AG04449 (cell line): ENCODE data around the gene CSRNP2.

Experiments used
- CTCF ChIA-PET: fragments of 350-600 bp; formaldehyde crosslinking; extraction: SDS; loops from one replicate; lab custom pipeline; 2021; ENCODE audit warnings: antibody characterized with exemption; lab: Yijun Ruan, JAX
- POLR2A ChIA-PET: fragments of 400-600, 350-600 bp; formaldehyde crosslinking; extraction: SDS; loops from one replicate; lab custom pipeline; 2020; ENCODE audit warnings: antibody characterized with exemption, inconsistent platforms; lab: Yijun Ruan, JAX
- DNase-seq: peaks from one replicate; pipeline ENCODE4 v3.0.0-alpha.2; 2010; ENCODE audit warnings: low read depth, low spot score
- H3K4me3 ChIP-seq: 2 replicates; pipeline ENCODE4 v1.5.1; 2011; ENCODE audit warnings: low read depth, mild to moderate bottlenecking, control low read depth, low read length
- TF ChIP-seq, protein P1 (sequence below): IDR thresholded peaks from one replicate; pipeline ENCODE4 v1.5.1; 2011; ENCODE audit warnings: mild to moderate bottlenecking, moderate library complexity, low read length, control low read depth, inconsistent platforms; ENCODE audit not compliant: insufficient read depth; ENCODE audit errors: missing control alignments

CSRNP2 gene

DNA sequence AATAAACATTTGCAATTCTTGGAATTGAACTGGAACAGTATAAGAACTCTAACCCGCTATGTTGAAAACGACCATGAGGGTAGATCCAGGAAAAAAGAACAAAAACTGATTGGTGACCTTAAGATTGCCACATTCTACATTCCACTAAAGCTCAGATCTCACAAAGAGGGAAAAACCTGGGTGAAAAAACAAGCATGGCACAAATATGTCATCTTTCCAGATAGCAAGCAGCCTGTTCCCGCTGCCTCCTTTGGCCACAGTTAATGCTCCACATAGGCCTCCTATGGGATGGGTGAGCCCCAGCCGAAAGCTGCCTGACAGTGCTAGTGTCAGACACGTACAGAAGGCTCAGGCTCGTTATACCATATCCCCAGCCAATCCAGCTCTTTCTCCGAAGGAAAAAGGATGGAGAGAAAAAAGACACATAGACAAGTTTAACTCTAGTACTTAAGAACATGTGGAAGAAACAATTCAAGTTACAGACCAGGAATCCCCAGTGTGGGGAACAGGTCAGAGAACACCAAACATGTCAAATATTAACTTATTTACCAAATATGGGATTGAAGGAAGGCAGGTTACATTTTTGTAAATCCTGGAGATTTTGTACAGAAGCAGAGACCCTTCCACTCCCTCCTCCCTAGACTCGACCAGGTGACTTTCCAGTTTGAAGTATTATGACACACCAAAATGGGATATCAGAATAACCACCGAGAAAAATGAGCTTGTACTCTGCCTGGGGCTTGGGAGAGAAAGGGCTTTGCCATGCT is 20.6 kb downstream of the CSRNP2 start:
- CTCF ChIA-PET: interaction anchor here (1.0 to 2.0 kb wide), 5 partner anchors 8 to 289 kb away, joined by 3 to 6 read pairs (median 4); no protein-coding TSS in a partner anchor

DNA sequence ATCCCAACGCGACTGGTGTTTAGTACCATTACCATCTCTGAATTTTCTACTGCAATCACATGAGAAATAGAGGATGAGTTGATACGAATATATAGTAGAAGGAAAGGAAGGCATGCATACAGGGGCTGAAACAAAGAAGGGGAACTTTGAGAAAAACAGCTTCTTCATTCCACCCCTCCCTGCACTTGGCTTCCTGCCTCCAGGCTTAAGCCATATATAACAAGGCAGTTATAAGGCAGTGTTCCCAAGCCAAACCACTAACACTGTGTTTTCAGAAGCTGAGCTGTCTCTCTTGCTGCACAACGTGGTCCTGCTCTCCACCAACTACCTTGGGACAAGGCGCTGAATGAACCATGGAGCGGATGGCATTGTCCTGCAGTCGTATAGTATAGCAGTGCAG is 24.3 kb downstream of the CSRNP2 start:
- POLR2A ChIA-PET: no interaction called here
- TF ChIP-seq, protein P1, sequence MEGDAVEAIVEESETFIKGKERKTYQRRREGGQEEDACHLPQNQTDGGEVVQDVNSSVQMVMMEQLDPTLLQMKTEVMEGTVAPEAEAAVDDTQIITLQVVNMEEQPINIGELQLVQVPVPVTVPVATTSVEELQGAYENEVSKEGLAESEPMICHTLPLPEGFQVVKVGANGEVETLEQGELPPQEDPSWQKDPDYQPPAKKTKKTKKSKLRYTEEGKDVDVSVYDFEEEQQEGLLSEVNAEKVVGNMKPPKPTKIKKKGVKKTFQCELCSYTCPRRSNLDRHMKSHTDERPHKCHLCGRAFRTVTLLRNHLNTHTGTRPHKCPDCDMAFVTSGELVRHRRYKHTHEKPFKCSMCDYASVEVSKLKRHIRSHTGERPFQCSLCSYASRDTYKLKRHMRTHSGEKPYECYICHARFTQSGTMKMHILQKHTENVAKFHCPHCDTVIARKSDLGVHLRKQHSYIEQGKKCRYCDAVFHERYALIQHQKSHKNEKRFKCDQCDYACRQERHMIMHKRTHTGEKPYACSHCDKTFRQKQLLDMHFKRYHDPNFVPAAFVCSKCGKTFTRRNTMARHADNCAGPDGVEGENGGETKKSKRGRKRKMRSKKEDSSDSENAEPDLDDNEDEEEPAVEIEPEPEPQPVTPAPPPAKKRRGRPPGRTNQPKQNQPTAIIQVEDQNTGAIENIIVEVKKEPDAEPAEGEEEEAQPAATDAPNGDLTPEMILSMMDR: no peak
- CTCF ChIA-PET: no interaction called here
- no peak overlapping the region for H3K4me3 ChIP-seq
- DNase-seq: no peak

More for the DNA sequence above, 20.6 kb downstream of the CSRNP2 start:
- no peak for DNase-seq
- POLR2A ChIA-PET: interaction anchor here (0.6 to 1.0 kb wide), 2 partner anchors 8 to 566 kb away, joined by 3 read pairs; no protein-coding TSS in a partner anchor
- TF ChIP-seq, protein P1: no peak
- no peak overlapping the region for H3K4me3 ChIP-seq

DNA sequence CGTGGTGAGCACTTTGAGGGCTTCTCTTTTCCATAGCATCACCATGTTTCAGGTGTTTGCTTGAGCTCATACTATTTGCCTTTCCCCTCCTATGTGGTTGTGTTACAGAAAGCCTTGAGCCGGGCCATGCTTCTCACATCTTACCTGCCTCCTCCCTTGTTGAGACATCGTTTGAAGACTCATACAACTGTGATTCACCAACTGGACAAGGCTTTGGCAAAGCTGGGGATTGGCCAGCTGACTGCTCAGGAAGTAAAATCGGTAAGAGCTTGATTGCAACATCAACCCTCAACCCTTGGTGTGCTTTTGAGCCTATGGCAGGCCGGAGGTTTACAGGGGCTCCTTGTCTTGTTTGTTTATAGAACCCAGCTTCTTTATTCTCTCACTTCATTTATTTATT is 27.2 kb downstream of the CSRNP2 start:
- DNase-seq: no peak
- H3K4me3 ChIP-seq: no peak overlapping the region
- ChIA-PET POLR2A (no interaction called here), CTCF (interaction anchor here (1.0 to 1.2 kb wide), 3 partner anchors 9 to 291 kb away, joined by 4 to 6 read pairs (median 4); no protein-coding TSS in a partner anchor)
- TF ChIP-seq, protein P1: no peak

DNA sequence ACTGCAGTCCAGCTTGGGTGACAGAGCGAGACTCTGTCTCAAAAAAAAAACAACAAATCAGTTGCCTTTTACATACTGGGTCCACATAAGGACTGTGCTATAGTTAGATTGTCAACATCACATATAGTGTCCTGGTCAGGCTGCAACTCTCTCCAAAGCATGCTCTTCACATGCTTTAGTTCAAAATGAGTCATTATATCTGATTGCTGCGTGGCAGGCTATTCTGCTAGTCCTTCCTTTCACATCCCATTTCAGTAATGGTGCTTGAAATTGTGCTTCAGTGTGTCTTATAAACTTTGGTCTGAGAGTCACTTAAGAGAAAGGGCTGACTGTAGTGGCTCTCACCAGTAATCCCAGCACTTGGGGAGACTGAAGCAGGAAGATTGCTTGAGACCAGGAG is 28.3 kb downstream of the CSRNP2 start:
- TF ChIP-seq, protein P1: no peak
- POLR2A ChIA-PET: interaction anchor here (1.2 kb wide), 1 partner anchor 8 kb away, joined by 3 read pairs; no protein-coding TSS in a partner anchor
- CTCF ChIA-PET: interaction anchor here (1.2 kb wide), 1 partner anchor 287 kb away, joined by 5 read pairs; no protein-coding TSS in a partner anchor
- no peak overlapping the region for H3K4me3 ChIP-seq
- DNase-seq: no peak

DNA sequence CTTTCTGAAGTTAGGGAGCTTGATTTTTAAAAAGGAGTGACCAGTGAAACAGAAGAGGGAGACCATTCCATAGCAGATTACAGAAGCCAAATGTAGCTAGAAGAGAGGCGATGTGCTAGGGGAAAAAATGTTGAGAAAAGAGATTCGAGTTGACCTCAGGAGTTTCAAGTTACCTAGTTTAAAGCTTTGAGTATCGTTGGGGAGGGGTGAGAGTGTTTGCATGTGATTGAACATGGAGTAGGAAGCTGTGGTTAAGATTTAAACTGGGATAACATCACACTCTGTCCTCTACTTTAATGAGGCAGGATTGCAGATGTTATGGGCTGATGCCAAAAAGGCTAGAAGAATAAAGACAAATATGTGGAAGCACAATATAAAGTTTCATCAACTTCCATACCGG is 31.6 kb downstream of the CSRNP2 start:
- DNase-seq: no peak
- H3K4me3 ChIP-seq: no peak overlapping the region
- POLR2A ChIA-PET: no interaction called here
- TF ChIP-seq, protein P1: no peak
- CTCF ChIA-PET: interaction anchor here (0.6 to 2.0 kb wide), 5 partner anchors 8 to 287 kb away, joined by 3 to 5 read pairs (median 3); no protein-coding TSS in a partner anchor

DNA sequence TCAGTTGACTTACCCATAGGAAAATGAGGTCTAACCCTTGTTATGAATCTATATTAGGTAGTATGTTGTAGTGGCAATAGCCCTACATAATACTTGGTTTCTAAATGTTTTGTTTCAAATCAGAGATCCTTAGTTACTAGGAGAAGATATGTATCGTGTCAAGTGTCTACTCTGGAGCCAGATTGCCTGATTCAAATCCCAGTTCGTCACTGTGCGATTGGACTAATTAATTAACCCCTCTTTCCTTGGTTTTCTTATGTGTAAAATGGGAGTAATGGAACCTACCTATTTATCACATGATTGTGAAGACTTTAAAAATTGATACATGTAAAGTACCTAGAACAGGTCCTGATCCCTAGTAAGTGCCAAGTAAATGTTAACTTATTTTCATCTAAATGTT is 33.9 kb downstream of the CSRNP2 start:
- H3K4me3 ChIP-seq: peak overlapping the region; percentile 94
- ChIA-PET POLR2A (no interaction called here), CTCF (interaction anchor here (1.2 kb wide), 1 partner anchor 14 kb away, joined by 4 read pairs; no protein-coding TSS in a partner anchor)
- no peak for DNase-seq
- TF ChIP-seq, protein P1: no peak
